NCI-H460 (cell line): ENCODE measurements around the gene EMP3. TPM values are rescaled to one million over a fixed set of nuclear protein-coding genes. Genes with fewer than 3 reads are reported as not detected.
"Not testable (repeated sequence)": the region's sequence is repeated elsewhere in the genome, so short reads cannot be mapped to it uniquely, and the experiment has no call there.

ENCODE experiments used
- DNase-seq: peaks from one replicate; pipeline ENCODE4 v3.0.0-alpha.2; 2016; ENCODE audit warnings: low read depth; ENCODE audit errors: extremely low read depth
- total RNA-seq: library from RNA; depleted of rRNA; stranded (reverse); fragments of >200 nt; shearing (Covaris generic); gene quantifications from 2 replicates; pipeline ENCODE4 v1.2.3, GENCODE V29; 2014

The EMP3 gene
- total RNA-seq, 1 experiment from 2014 or later: 84.7 TPM

DNA sequence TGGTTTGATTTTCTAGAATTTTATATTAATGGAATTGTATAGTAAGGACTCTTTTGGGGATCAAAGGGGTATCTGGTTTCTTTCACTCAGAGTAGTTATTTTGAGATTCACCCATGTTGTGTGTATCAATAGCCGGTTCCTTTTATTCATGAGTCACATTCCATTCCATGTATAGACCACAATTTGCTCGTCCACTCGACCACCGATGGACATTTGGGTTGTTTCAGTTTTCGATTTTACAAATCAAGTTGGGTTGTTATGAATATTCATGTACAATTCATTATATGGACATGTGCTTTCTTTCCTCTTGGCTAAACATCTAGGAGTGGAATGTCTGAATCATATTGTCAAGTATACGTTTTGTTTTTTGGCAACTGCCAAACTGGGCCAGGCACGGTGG lies 9.6 kb upstream of the EMP3 start:
- no peak for DNase-seq

DNA sequence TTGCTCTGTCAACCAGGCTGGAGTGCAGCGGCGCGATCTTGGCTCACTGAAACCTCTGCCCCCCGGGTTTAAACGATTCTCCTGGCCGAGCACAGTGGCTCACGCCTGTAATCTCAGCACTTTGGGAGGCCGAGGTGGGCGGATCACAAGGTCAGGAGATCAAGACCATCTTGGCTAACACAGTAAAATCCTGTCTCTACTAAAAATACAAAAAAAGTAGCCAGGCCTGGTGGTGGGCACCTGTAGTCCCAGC lies 7.7 kb upstream of the EMP3 start:
- DNase-seq: not testable (repeated sequence)

DNA sequence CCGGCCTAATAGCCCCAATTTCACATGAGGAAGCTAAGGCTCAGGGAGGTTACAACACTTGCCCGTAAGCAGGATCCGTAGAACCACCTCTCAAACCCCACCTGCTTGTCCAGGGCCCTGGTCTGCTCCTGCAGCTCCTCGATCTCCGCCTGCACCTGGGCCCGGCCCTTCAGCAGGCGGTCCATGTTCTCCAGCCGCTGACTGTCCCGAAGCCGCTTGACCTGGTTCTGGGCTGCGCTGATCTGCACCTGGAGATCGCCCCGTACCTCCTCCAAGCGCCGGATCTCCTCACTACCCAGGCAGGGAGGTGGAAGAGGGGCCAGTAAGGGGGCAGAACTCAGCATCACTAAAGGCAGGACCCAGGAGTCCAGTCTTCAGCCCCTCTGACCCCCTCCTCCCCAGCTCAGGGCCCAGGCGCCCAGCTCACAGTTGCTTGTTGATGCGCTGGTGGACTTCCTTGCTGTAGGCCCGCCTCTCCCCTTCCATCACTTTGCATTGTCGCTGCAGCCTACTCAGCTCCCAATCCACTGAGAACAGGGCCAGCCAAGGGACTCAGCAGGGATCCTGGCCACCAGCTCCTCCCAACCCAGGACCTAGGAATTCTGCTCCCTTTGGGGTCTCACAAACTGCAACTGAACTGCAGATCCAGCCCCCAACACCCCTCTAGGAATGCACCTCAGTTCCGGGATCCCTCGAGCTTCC lies 6.9 kb upstream of the EMP3 start:
- no peak for DNase-seq

DNA sequence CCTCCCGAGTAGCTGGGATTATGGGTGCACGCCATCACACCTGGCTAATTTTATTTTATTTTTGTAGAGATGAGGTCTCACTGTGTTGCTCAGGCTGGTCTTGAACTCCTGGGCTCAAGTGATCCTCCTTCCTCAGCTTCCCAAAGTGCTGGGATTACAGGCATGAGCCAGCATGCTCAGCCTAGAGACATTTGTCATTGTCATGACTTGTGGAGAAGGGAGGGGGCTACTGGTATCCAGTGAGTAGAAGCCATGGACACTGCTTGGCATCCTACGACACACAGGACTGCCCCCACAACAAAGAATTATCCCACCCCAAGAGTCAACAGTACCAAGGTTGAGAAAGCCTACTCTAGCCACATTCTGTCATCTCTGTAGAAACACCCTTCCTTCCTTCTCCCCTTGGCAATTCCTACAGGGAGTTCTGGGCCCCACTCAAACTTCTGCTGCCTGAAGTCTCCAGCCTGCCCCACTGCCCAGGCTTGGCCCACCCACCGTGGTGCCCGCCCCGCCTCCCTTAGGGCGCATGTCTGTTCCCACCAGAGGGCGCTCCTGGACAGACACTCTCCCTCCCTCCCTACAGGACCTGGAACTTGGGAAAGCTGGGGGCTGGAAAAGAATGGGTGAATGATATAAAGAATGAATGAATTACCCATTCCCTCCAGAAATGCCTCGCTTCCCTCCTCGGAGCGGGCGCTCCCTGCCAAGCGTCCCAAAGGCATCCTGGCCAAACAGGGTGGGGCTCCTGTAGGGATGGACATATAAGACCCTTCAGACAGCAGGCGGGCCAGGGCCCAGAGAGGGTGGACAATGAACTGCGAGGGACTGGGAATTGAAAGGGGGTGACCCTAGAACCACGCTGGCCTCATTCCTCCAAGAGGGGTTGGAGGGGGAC lies 5.5 kb upstream of the EMP3 start:
- DNase-seq: peak; percentile 70

DNA sequence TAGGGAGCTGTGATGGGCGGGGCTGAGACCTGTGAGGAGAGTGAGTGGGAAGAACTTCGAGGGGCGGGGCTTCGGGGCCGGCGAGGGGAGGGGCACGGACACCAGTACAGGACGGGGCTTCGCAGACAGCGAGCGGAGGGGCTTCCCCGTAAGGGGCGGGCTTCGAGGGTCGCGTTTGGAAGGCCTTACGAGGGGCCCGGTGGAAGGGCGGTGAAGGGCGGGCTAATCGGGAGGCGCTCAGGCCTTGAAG lies 4.1 kb upstream of the EMP3 start:
- DNase-seq: peak; percentile 95

DNA sequence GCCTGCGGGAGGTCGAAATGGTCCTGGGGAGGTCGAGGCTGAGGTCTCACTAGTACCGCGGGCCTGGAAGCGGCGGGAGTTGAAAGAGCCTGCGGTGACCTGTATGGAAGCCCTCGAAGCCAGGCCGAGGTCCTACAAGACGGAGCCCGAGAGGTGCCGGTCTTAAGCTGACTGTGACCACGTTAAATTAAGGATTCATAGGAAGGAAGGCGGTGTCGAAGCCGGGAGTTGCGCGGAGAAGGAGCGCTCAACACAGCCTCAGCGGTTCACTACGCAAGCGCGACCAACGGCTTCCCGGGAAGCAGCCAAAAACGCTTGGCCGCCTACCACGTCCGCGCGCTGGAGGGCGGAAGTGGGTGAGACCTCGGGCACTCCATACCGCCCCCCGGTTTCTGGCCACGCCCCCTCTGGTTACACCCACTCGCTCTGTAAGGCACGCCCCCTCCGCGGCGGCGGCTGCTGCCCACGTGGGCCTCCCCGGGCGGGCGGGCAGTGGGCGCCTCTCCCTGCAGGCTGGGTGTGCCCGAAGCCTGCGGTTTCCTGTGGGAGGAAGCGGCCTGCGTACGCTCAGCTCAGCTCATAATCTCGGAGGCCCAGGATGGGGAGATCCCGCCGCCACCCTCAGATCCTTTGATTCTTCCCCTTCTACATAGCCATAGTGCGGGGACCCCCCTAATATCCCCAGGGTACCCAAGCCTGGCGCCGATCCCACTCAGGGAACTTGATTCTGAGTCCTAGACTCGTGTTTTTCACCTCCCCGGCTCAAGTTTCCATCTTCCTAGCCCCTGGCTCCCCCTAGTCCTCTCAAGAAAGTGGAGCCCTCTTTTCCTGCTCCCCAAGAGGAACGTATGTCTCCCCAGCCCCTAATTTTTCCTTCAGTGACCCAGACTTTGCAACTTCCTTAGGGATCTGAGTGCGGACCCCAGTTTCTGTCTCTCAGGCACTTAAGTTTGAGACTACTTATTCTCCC lies 3.4 kb upstream of the EMP3 start:
- peak; percentile 95 for DNase-seq

DNA sequence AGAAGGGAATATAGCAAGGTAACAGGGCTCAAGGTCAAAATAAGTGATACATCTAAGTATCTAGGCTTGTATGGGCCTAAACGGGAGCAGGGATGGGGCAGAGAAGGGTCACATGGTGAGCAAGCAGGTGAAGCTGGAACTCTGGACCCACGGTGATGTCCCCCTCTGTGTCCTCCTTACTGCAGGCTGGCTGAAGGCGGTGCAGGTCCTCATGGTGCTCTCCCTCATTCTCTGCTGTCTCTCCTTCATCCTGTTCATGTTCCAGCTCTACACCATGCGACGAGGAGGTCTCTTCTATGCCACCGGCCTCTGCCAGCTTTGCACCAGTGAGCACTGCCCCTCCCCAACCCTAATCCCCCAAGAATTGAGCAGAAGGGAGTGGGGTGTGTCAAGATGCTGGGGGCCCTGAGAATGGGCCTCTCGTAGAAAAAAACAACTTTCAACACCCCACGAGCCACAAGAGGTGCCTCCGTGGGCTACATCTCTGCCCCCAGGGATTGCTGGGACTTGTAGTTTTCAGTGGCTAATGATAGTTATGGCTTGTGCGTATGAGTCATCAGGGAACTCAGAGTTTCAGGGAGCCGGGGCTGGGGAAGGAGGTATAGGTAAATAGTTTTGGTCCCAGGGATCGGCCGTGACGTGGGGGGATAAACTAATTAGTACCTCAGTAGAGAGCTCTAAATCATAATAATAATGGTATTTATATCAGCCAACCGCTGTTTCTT lies 4.0 kb downstream of the EMP3 start:
- DNase-seq: no peak

DNA sequence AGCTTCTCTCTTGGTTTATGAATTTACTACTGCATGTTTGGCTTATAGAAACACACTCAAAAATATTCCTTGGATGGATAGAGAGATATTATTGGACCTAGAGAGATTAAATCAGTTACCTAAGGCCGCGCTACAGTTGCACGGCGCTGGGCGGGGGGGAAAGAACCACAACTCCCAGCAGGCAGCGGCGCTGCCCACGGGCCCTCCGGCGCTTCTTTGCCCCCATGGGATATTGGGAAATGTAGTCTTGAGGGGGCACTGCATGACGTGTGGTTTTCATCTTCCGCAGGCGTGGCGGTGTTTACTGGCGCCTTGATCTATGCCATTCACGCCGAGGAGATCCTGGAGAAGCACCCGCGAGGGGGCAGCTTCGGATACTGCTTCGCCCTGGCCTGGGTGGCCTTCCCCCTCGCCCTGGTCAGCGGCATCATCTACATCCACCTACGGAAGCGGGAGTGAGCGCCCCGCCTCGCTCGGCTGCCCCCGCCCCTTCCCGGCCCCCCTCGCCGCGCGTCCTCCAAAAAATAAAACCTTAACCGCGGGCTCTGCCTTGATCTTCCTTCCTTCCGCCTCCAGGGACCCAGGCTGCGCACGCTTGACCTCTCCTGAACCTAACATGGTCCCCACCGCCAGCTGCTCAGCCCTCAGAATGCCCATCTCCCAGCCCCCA lies 4.8 kb downstream of the EMP3 start:
- no peak for DNase-seq

DNA sequence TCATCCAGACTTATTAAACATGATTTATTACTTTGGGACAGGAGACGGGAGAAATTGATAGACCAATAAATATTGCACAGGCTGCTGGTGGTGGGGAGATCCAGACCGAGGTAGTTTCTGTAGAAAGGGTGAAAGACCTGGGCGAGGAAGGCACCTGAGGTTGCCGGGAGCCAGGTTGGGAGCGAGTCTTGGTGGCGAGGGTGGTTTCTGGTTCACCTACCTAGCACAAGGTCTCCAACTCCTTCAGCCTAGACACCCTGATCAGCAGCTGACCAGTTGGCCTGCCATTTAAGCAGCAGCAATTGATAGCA lies 7.0 kb downstream of the EMP3 start:
- DNase-seq: no peak

DNA sequence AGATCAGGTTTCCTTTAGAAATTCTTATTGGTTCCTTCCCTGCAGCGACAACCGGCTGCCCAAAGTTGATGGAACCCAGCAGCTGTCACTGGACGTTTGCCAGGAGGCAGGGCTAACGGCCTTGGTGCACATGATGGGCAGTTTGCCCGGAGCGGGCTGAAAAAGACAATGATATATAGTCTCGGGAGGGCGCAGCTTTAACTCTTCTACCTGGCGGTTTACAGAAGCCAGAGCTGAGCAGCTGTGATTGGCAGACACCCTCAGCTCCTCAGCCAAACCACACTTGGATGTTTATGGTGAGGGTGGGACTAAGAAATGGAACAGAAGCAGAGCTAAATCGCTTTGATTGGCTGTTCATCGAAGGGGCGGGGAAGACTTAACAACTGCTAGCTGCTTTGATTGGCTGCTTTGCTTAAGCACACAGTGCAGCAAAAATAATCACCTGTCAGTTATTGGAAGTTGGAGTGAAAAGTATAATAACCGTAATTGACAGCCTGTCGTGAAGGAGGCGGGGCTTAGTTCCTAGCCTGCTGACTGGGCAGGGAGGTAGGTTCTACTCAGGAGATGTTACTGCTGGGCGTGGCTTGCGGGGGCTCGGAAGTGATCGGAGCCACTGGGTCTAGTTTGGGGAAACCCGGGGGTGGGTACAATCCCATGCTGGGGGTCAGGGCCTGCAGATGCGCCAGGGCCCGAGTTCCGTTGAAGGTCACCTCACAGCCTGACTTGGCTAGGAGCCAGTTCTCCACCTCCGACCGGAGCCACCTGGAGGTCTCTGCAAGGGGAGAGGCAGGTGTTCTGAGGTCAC lies 7.5 kb downstream of the EMP3 start:
- peak; percentile 91 for DNase-seq

DNA sequence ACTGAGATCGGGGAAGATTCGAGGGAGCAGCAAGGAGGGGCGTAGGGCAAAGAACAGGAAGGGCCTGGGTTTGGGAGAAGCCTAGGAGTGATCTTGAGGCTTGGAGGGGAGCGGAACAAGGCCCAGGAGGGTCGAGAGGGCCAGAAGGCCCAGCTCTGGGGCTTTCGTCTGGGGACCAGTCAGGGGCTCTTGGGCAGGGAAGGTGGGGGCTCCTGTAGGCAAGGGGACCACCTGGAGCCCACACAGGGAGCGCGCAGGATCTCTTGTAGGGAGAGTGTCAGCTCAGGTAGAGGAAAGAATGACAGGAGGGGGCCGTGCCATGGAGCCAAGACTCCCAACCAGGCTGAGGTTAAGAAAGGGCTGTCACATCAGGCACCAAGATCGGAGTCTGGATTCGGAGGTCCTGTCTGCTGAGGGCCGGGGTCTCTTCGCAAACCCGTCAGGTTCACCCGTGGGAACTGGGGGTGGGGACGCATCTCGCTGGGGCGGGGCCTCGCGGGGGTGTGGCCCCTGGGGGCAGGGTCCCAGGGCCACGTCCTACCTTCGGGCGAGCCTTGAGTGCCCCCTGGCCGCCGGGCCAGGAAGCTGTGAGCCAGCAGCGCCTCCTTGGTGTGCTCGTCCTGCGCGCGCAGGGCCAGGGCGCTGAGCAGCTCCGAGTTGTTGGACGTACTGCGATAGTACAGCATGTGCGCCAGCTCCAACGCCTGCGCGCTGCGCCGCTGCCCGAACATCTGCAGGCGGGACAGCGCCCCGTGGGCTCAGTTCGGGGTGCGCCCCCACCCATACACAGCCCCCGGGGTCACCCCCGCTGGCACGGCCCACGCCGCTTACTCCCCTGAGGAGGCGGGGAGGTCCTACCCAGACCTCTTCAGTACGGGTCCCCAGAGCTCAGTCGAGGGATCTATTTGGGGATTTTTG lies 8.4 kb downstream of the EMP3 start:
- DNase-seq: peak; percentile 89

DNA sequence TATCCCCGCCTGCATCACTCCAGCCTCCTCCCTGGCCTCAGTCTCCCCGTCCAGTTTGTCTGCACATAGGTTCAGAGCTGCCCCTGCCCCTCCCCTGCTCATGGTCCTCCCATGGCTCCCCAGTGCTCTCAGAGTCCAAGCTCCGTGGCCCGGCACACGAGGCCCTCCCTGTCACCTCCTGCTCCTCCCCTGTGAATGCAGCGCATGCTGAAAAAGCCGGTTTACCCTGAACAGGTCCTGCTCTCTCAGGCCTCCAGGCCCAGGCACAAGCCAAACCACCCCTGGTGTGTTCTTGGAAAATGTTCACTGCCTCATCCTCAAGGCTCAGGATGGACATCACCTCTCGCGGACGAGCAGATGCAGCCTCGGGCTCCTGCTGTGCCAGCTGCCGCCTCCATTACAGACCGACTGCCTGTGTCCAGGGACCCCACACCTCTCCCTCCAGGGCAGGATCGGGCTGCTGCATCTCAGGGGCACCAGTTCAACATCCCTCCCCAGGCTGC lies 13.0 kb downstream of the EMP3 start:
- no peak for DNase-seq

DNA sequence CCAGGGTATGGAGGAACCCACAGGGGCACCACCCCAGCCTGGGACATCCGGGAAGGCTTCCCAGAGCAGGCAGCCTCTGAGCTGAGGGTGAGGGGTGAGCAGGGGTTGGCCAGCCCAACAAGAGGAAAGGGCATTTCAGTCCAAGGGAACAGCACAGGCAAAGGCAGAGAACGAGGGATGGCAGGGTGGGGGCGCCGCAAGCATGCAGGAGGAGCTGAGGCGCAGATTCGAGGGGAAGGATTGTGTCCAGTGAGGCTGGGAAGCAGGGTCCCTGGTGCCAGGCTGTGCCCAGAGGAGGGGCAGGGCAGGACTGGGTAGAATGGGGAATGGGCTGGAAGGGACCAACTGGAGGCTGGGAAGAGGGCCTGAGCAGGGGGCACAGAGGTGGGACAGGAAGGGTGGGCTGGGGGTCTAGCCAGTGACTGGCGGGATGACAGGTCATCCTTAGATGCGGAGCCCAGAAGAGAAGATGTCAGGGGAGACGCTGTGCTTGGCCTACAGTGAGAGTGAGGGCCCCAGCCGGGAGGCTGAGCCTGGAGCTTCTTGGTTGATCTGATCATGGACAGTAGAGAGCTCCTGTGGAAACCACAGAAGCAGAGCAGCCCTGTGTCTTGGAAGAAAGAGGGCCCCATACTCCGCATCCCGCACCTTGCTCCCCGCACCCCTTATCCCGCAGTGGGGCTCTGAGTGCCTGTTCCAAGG lies 13.6 kb downstream of the EMP3 start:
- no peak for DNase-seq

DNA sequence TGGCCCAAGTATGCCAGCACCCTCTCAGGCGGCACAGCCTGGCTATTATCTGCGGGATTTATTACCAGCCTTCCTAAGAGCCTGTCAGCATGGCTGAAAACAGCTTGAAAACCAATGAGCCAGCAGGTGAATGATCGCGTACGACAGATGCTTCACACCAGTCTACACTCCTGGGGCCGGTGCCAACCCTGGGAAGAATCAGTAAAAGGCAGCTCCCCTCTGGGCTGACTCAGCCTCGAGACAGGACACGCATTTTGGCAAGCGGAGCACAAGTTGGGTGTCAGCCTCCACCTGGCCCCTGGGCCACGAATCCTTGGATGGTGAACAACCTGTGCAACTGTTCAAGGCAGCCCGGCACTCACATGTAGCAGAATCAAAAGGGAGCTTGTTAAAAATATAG lies 15.6 kb downstream of the EMP3 start:
- no peak for DNase-seq

DNA sequence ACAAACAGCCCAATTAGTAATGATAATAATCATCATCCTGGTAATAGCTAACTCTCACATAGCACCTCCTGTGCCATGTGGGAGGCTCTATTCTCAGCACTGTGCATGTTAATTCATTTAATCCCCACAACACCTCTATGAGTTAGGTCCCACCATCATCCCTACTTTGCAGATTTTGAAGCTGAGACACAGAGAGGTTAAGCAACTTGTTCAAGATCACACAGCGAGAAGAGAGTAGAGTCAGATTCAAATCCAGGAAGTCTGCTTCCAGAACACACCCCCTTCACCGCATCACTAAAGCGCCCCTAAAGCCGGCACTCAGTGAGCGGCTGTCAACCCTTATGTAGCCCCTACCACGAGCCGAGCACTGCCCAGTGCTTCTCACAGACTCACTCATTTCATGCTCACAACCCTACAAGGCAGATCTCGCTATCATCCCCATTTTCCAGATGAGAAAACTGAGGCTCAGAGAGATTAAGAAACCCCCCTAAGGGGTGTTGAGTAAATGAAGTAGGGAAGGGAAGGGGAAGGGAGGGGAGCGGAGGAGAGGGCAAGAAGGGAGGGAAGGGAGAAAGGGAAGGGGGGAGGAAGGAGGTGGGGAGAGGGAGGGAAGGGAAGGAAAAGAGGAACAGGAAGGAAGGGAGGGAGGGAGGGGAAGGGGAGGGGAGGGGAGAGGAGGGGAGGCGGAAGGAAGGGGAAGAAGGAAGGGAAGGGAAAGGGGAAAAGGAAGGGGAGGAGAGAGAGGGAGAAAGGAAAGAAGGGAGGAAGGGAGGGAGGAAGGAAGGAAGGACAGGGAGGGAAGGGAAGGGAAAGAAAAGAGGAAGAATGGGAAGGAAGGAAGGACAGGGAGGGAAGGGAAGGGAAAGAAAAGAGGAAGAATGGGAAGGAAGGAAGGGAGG lies 16.4 kb downstream of the EMP3 start:
- no peak for DNase-seq

DNA sequence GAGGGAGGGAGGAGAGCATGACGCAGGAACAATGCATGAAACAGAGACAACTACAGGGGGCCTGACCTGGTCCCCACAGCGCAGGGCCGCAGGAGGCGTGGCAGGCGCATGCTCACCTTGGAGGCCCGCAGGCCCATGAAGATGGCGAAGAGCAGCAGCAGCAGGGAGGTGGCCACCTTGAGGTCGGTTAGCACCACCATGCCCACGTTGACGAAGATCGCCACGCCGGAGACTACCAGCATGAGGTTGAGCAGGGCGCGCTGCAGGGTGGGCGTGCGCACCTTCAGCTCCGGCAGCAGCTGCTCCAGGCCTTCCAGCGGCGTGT lies 17.0 kb downstream of the EMP3 start:
- no peak for DNase-seq
